ENCODE measurements around the gene NT5DC1. TPM values are rescaled to one million over a fixed set of nuclear protein-coding genes. Genes with fewer than 3 reads are reported as not detected.
A peak's percentile ranks its signal among the peaks of the same experiment; 100 is the strongest.

Gene NT5DC1
- total and polyA plus RNA-seq, 10 of the 15 experiments (the other 5 are each of a cell fraction or from before 2014, with no cell fraction given), result 40.8 to 140 (median 66.8) TPM

DNA sequence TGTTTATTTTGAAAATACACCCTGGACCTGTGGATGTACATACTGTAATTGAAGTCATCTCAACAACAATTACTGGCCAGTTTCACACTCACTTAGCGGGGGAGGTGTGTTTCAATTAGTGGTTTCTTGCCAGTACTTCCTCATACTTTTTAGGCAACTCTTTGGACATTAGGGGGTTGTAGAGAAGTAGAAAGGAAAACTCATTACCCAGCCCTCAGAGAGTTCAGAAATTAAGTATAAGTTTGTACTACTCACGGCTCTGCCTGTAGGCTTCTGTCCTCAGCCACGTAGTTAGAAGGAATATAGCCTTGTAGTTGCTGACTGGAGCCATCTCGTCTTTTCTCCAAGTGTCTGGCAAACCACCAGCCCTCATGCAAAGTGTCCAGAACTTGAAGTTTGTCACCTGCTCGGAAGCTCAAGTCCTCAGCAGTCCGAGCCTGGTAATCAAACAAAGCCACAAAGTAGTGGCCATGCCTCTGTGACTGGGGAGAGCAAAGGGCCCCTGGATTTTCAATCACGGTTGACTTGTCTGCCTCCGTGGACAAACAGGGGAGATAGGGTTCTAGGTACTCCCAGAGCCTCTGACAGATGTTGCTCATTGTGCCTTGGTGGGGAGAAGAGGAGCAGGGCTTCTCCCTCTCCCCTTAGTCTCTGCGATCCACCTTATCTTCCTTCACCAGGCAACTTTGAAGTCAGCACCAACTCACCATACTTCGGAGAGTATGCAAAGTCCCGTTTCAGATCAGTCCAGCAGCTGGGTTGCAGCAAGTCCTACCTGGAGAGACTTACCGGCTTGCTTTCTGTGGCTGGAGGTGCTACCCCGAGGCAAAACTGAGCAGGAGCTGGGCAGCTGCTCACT lies 40.7 kb upstream of the NT5DC1 start (continued):
- TF ChIP-seq, protein P1, sequence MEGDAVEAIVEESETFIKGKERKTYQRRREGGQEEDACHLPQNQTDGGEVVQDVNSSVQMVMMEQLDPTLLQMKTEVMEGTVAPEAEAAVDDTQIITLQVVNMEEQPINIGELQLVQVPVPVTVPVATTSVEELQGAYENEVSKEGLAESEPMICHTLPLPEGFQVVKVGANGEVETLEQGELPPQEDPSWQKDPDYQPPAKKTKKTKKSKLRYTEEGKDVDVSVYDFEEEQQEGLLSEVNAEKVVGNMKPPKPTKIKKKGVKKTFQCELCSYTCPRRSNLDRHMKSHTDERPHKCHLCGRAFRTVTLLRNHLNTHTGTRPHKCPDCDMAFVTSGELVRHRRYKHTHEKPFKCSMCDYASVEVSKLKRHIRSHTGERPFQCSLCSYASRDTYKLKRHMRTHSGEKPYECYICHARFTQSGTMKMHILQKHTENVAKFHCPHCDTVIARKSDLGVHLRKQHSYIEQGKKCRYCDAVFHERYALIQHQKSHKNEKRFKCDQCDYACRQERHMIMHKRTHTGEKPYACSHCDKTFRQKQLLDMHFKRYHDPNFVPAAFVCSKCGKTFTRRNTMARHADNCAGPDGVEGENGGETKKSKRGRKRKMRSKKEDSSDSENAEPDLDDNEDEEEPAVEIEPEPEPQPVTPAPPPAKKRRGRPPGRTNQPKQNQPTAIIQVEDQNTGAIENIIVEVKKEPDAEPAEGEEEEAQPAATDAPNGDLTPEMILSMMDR (IDR thresholded peaks at IDR 0.05 in 2 of 3, conservative IDR thresholded peaks at IDR 0.05 in 1 of 3; ENCODE audit: control insufficient read depth in 2 of 3, extremely low read depth in 1 of 3, insufficient read depth in 1 of 3, low read depth in 3 of 3, low read length in 3 of 3), result no peak
- TF ChIP-seq EGR1 (IDR thresholded peaks at IDR 0.05; ENCODE audit: borderline replicate concordance in 1 of 2, low read depth in 2 of 2, low read length in 2 of 2) (peak in 1 of 2 experiments; percentile 13; a peak in 1 of 3 replicates), IKZF2 (IDR thresholded peaks at IDR 0.05) (peak; percentile 92 to 94), GATAD2B (conservative IDR thresholded peaks at IDR 0.05; ENCODE audit: low read depth) (peak; percentile 52; the same call in 1 of the 2 replicates), ZZZ3 (IDR thresholded peaks at IDR 0.05; ENCODE audit: control insufficient read depth, insufficient read length, low read depth) (no peak), BHLHE40 (IDR thresholded peaks at IDR 0.05; ENCODE audit: borderline replicate concordance in 1 of 2, low read depth in 2 of 2, low read length in 1 of 2) (peak; percentile 36 to 56; a peak in 1 of 4 replicates), SRF (IDR thresholded peaks at IDR 0.05; ENCODE audit: low read depth in 2 of 2, low read length in 2 of 2) (no peak), NR2F1 (conservative IDR thresholded peaks at IDR 0.05) (peak; percentile 60; the same call in 1 of the 2 replicates), IRF4 (IDR thresholded peaks at IDR 0.05; ENCODE audit: low read depth, low read length) (no peak), STAT1 (conservative IDR thresholded peaks at IDR 0.05) (no peak), RCOR1 (conservative IDR thresholded peaks at IDR 0.05; ENCODE audit: low read depth, low read length) (no peak), CHD1 (IDR thresholded peaks at IDR 0.05; ENCODE audit: low read depth, low read length) (no peak), NFIC (IDR thresholded peaks at IDR 0.05; ENCODE audit: low read depth, low read length) (no peak), NBN (IDR thresholded peaks at IDR 0.05) (0 out of 2 replicates have a peak, but pooled peaks have one; percentile 56), CREM (IDR thresholded peaks at IDR 0.05; ENCODE audit: low read depth) (no peak), MYC (IDR thresholded peaks at IDR 0.05; ENCODE audit: insufficient read depth, insufficient read length, insufficient replicate concordance, low read length, severe bottlenecking) (no peak), EED (IDR thresholded peaks at IDR 0.05; ENCODE audit: low read depth) (0 out of 2 replicates have a peak, but pooled peaks have one; percentile 21), PAX8 (IDR thresholded peaks at IDR 0.05) (0 out of 2 replicates have a peak, but pooled peaks have one; percentile 35), CHD2 (IDR thresholded peaks at IDR 0.05; ENCODE audit: borderline replicate concordance, low read depth, low read length) (no peak)
- TF ChIP-seq, protein P2, sequence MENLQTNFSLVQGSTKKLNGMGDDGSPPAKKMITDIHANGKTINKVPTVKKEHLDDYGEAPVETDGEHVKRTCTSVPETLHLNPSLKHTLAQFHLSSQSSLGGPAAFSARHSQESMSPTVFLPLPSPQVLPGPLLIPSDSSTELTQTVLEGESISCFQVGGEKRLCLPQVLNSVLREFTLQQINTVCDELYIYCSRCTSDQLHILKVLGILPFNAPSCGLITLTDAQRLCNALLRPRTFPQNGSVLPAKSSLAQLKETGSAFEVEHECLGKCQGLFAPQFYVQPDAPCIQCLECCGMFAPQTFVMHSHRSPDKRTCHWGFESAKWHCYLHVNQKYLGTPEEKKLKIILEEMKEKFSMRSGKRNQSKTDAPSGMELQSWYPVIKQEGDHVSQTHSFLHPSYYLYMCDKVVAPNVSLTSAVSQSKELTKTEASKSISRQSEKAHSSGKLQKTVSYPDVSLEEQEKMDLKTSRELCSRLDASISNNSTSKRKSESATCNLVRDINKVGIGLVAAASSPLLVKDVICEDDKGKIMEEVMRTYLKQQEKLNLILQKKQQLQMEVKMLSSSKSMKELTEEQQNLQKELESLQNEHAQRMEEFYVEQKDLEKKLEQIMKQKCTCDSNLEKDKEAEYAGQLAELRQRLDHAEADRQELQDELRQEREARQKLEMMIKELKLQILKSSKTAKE (IDR thresholded peaks at IDR 0.05; ENCODE audit: low read depth, poor library complexity, severe bottlenecking), result peak; percentile 50
- TF ChIP-seq, protein P3, sequence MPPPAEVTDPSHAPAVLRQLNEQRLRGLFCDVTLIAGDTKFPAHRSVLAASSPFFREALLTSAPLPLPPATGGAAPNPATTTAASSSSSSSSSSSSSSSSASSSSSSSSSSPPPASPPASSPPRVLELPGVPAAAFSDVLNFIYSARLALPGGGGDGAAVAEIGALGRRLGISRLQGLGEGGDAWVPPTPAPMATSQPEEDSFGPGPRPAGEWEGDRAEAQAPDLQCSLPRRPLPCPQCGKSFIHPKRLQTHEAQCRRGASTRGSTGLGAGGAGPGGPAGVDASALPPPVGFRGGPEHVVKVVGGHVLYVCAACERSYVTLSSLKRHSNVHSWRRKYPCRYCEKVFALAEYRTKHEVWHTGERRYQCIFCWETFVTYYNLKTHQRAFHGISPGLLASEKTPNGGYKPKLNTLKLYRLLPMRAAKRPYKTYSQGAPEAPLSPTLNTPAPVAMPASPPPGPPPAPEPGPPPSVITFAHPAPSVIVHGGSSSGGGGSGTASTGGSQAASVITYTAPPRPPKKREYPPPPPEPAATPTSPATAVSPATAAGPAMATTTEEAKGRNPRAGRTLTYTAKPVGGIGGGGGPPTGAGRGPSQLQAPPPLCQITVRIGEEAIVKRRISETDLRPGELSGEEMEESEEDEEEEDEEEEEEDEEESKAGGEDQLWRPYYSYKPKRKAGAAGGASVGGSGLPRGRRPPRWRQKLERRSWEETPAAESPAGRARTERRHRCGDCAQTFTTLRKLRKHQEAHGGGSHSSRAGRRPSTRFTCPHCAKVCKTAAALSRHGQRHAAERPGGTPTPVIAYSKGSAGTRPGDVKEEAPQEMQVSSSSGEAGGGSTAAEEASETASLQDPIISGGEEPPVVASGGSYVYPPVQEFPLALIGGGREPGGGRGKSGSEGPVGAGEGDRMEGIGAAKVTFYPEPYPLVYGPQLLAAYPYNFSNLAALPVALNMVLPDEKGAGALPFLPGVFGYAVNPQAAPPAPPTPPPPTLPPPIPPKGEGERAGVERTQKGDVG (CRISPR knock-in tag; IDR thresholded peaks at IDR 0.05), result no peak

Measured in GM12878 (cell line).